HepG2 (cell line): Measurements from ENCODE around the gene CCDC88C. TPM values are rescaled to one million over a fixed set of nuclear protein-coding genes. Genes with fewer than 3 reads are reported as not detected.

Source experiments
- ETS1 ChIP-seq: sonication (generic); formaldehyde crosslinking; IDR thresholded peaks from 2 replicates; pipeline ENCODE4 v1.4.0; 2020; ENCODE audit warnings: missing genetic modification reagents
- HIC2 ChIP-seq: sonication (generic); formaldehyde crosslinking; IDR thresholded peaks from 2 replicates; pipeline ENCODE4 v1.9.0; 2022; ENCODE audit warnings: low read depth, missing genetic modification reagents
- NR2F6 ChIP-seq, 2 experiments: IDR thresholded peaks; 2 replicates each; pipeline ENCODE4 v1.6.1; 2016; ENCODE audit warnings: antibody characterized with exemption in 1 of 2, mild to moderate bottlenecking in 1 of 2
- TFE3 ChIP-seq: IDR thresholded peaks from 2 replicates; pipeline ENCODE4 v1.6.1; 2016
- XRCC5 ChIP-seq: fragments of 200-400 bp; formaldehyde crosslinking; optimal IDR thresholded peaks from 2 replicates; pipeline ENCODE3; 2017; ENCODE audit warnings: mild to moderate bottlenecking, low read length
- ZBTB8A ChIP-seq: sonication (generic); formaldehyde crosslinking; IDR thresholded peaks from 2 replicates; pipeline ENCODE4 v1.4.0; 2020; ENCODE audit warnings: mild to moderate bottlenecking, low read depth, missing genetic modification reagents, borderline replicate concordance
- ZNF142 ChIP-seq: sonication (generic); formaldehyde crosslinking; IDR thresholded peaks from 2 replicates; pipeline ENCODE4 v1.4.0; 2020; ENCODE audit warnings: missing genetic modification reagents
- ZNF276 ChIP-seq: sonication (generic); formaldehyde crosslinking; IDR thresholded peaks from 2 replicates; pipeline ENCODE4 v1.4.0; 2020; ENCODE audit warnings: mild to moderate bottlenecking, low read depth, missing genetic modification reagents
- ZNF570 ChIP-seq: sonication (generic); formaldehyde crosslinking; IDR thresholded peaks from 2 replicates; pipeline ENCODE4 v1.4.0; 2020; ENCODE audit warnings: mild to moderate bottlenecking, missing genetic modification reagents, borderline replicate concordance
- ZNF766 ChIP-seq: sonication (generic); formaldehyde crosslinking; IDR thresholded peaks from 2 replicates; pipeline ENCODE4 v1.5.0; 2020; ENCODE audit warnings: missing genetic modification reagents, borderline replicate concordance
- polyA plus RNA-seq, 8 experiments: library from polyadenylated mRNA; depleted of rRNA in 3 of 8; stranded (reverse) in 7 of 8; unstranded in 1 of 8; fragments of >200 nt; fragmentation: Illumina TruSeq in 4 of 8; extraction: Trizol in 4 of 8; gene quantifications; 2 replicates each; pipeline versions ENCODE4 v1.2.1 to v1.2.3, GENCODE V29; 2011 to 2016; ENCODE audit warnings: low read depth in 4 of 8, missing spikeins in 1 of 8, mixed read lengths in 1 of 8; ENCODE audit not compliant: insufficient read depth in 1 of 8
- total RNA-seq, 5 experiments: library from RNA; depleted of rRNA; stranded (reverse); fragments of >200 nt; fragmentation: Illumina TruSeq; extraction: Trizol; gene quantifications; 2 replicates each; pipeline ENCODE4 v1.2.3, GENCODE V29; 2016; ENCODE audit warnings: low read depth in 1 of 5

Gene CCDC88C
- total and polyA plus RNA-seq, 2 of the 13 experiments (the other 11 are each of a cell fraction or from before 2014, with no cell fraction given): 3.6 to 11.7 TPM

- TF ChIP-seq ZNF276 (CRISPR knock-in tag) (no peak), XRCC5 (no peak), ZBTB8A (CRISPR knock-in tag) (no peak), ZNF570 (CRISPR knock-in tag) (no peak), ZNF142 (no peak), ETS1 (CRISPR knock-in tag) (no peak), ZNF766 (CRISPR knock-in tag) (no peak), TFE3 (CRISPR knock-in tag) (no peak), NR2F6 (IDR thresholded peaks at IDR 0.05) (no peak), NR2F6 (CRISPR knock-in tag; IDR thresholded peaks at IDR 0.05) (no peak), HIC2 (CRISPR knock-in tag) (no peak)
Measured at GRCh38 chr14:91310606-91311283, 106.9 kb downstream of the CCDC88C start (continued).
